IMR-90 (cell line): Measurements from ENCODE around the gene CCT5. TPM values are rescaled to one million over a fixed set of nuclear protein-coding genes. Genes with fewer than 3 reads are reported as not detected.

ENCODE experiments used
- ATAC-seq: fragments of 200-7000 bp; cut with Tn5 transposase; 2 replicates; pipeline ENCODE4 v1.9.1; 2020; ENCODE audit warnings: low read depth, mild to moderate bottlenecking, moderate library complexity
- BruUV-seq: library from RNA; stranded (reverse); fragments of 400-500 nt; replicated peaks from 2 replicates; lab custom pipeline; 2021; lab: Mats Ljungman, UMichigan
- CTCF ChIA-PET: fragments of 300-600 bp; formaldehyde crosslinking; extraction: SDS; loops from one replicate; lab custom pipeline; 2021; ENCODE audit warnings: antibody characterized with exemption; lab: Yijun Ruan, JAX
- POLR2A ChIA-PET: fragments of 300-600 bp; sonication (Branson Sonifier 250); formaldehyde crosslinking; loops from one replicate; lab custom pipeline; 2022; ENCODE audit warnings: antibody characterized with exemption; ENCODE audit not compliant: unreplicated experiment; lab: Charles Lee
- DNase-seq: peaks from one replicate; pipeline ENCODE4 v3.0.0; 2013
- H2AFZ ChIP-seq: replicated peaks from 2 replicates; pipeline ENCODE3; 2013; ENCODE audit warnings: low read length, mild to moderate bottlenecking; ENCODE audit not compliant: poor library complexity
- H2AK5ac ChIP-seq: 2 replicates; pipeline ENCODE4 v1.6.1; 2013; ENCODE audit warnings: low read depth, low read length, inconsistent platforms
- H2AK9ac ChIP-seq: replicated peaks from 2 replicates; pipeline ENCODE3; 2013; ENCODE audit warnings: mild to moderate bottlenecking, low read depth, low read length, moderate library complexity; ENCODE audit not compliant: poor library complexity
- H2BK120ac ChIP-seq: 2 replicates; pipeline ENCODE4 v1.6.1; 2013; ENCODE audit warnings: low read depth, low read length, inconsistent platforms
- H2BK15ac ChIP-seq: 3 replicates; pipeline ENCODE4 v1.6.1; 2013; ENCODE audit warnings: low read depth, low read length, inconsistent platforms
- H2BK20ac ChIP-seq: 2 replicates; pipeline ENCODE4 v1.6.1; 2013; ENCODE audit warnings: low read depth, mild to moderate bottlenecking, inconsistent platforms, low read length, moderate library complexity
- H2BK5ac ChIP-seq: 2 replicates; pipeline ENCODE4 v1.6.1; 2013; ENCODE audit warnings: mild to moderate bottlenecking, low read depth, low read length, inconsistent platforms; ENCODE audit not compliant: poor library complexity, severe bottlenecking
- H3K14ac ChIP-seq: replicated peaks from 2 replicates; pipeline ENCODE4 v1.6.1; 2013; ENCODE audit warnings: low read depth, low read length, inconsistent platforms
- H3K18ac ChIP-seq: 2 replicates; pipeline ENCODE4 v1.6.1; 2013; ENCODE audit warnings: low read depth, low read length, control low read depth
- H3K23ac ChIP-seq: 2 replicates; pipeline ENCODE4 v1.6.1; 2013; ENCODE audit warnings: low read depth, low read length, inconsistent platforms
- H3K27ac ChIP-seq: 2 replicates; pipeline ENCODE4 v1.5.1; 2013; ENCODE audit warnings: mild to moderate bottlenecking, control low read depth, low read length; ENCODE audit not compliant: insufficient read depth
- H3K27me3 ChIP-seq: 2 replicates; pipeline ENCODE4 v1.6.1; 2013; ENCODE audit warnings: low read length; ENCODE audit not compliant: control insufficient read depth, insufficient read depth
- H3K36me3 ChIP-seq: 2 replicates; pipeline ENCODE4 v1.6.1; 2013; ENCODE audit warnings: low read length, mixed read lengths; ENCODE audit not compliant: control insufficient read depth, insufficient read depth
- H3K4ac ChIP-seq: 2 replicates; pipeline ENCODE4 v1.6.1; 2013; ENCODE audit warnings: low read depth, low read length, inconsistent platforms
- H3K4me1 ChIP-seq: 2 replicates; pipeline ENCODE4 v1.6.1; 2013; ENCODE audit warnings: low read length, mixed read lengths; ENCODE audit not compliant: control insufficient read depth, insufficient read depth
- H3K4me2 ChIP-seq: 2 replicates; pipeline ENCODE4 v1.6.1; 2013; ENCODE audit warnings: low read depth, mild to moderate bottlenecking, control low read depth, low read length, moderate library complexity
- H3K4me3 ChIP-seq: 2 replicates; pipeline ENCODE4 v1.5.1; 2013; ENCODE audit warnings: low read depth, mild to moderate bottlenecking, control low read depth, low read length, moderate library complexity; ENCODE audit not compliant: insufficient read depth
- H3K56ac ChIP-seq: 2 replicates; pipeline ENCODE4 v1.6.1; 2013; ENCODE audit warnings: low read length, inconsistent platforms; ENCODE audit not compliant: insufficient read depth; ENCODE audit errors: extremely low read depth
- H3K79me1 ChIP-seq, 2 experiments: 2 replicates each; pipeline ENCODE4 v1.6.1; 2013; ENCODE audit warnings: low read length in 2 of 2, inconsistent platforms in 1 of 2, low read depth in 1 of 2
- H3K9ac ChIP-seq: 2 replicates; pipeline ENCODE4 v1.6.1; 2013; ENCODE audit warnings: low read depth, low read length, control low read depth
- H3K9me1 ChIP-seq: 2 replicates; pipeline ENCODE4 v1.6.1; 2013; ENCODE audit warnings: low read length, inconsistent platforms; ENCODE audit not compliant: insufficient read depth
- H3K9me3 ChIP-seq: 2 replicates; pipeline ENCODE4 v1.6.1; 2013; ENCODE audit warnings: low read length; ENCODE audit not compliant: control insufficient read depth, insufficient read depth
- H4K20me1 ChIP-seq: 2 replicates; pipeline ENCODE4 v1.6.1; 2013; ENCODE audit warnings: low read length, inconsistent platforms; ENCODE audit not compliant: insufficient read depth
- H4K5ac ChIP-seq: 2 replicates; pipeline ENCODE4 v1.6.1; 2013; ENCODE audit warnings: mild to moderate bottlenecking, low read depth, low read length, control low read depth
- H4K8ac ChIP-seq, 2 experiments: 2 replicates each; pipeline ENCODE4 v1.6.1; 2013; ENCODE audit warnings: low read depth in 2 of 2, low read length in 2 of 2, control low read depth in 1 of 2, inconsistent platforms in 1 of 2
- H4K91ac ChIP-seq: 2 replicates; pipeline ENCODE4 v1.6.1; 2013; ENCODE audit warnings: low read depth, low read length, inconsistent platforms; ENCODE audit not compliant: insufficient read depth
- CHD1 ChIP-seq: IDR thresholded peaks from 2 replicates; pipeline ENCODE4 v1.6.1; 2012; ENCODE audit warnings: low read depth, low read length, improper control_type of control experiment
- CTCF ChIP-seq: conservative IDR thresholded peaks from 2 replicates; pipeline ENCODE4 v1.5.1; 2012; ENCODE audit warnings: mild to moderate bottlenecking, low read depth, low read length, improper control_type of control experiment
- ELK1 ChIP-seq: fragments of 150-350 bp; IDR thresholded peaks from 2 replicates; pipeline ENCODE4 v1.6.1; 2016; ENCODE audit warnings: low read depth, mild to moderate bottlenecking, low read length, moderate library complexity, borderline replicate concordance
- NFE2L2 ChIP-seq: fragments of 150-350 bp; IDR thresholded peaks from 2 replicates; pipeline ENCODE4 v1.6.1; 2016; ENCODE audit warnings: low read depth, mild to moderate bottlenecking, low read length
- POLR2A ChIP-seq: IDR thresholded peaks from 2 replicates; pipeline ENCODE4 v1.6.1; 2012; ENCODE audit warnings: mild to moderate bottlenecking, low read depth, low read length
- RAD21 ChIP-seq: IDR thresholded peaks from 2 replicates; pipeline ENCODE4 v1.6.1; 2012; ENCODE audit warnings: low read length, improper control_type of control experiment
- RCOR1 ChIP-seq: IDR thresholded peaks from 2 replicates; pipeline ENCODE4 v1.6.1; 2012; ENCODE audit warnings: mild to moderate bottlenecking, low read length, improper control_type of control experiment; ENCODE audit not compliant: insufficient replicate concordance
- SMC3 ChIP-seq: fragments of 150-350 bp; IDR thresholded peaks from 2 replicates; pipeline ENCODE4 v1.6.1; 2016; ENCODE audit warnings: low read depth, mild to moderate bottlenecking, antibody characterized with exemption, low read length, moderate library complexity
- USF2 ChIP-seq: fragments of 150-350 bp; IDR thresholded peaks from 2 replicates; pipeline ENCODE4 v1.6.1; 2017; ENCODE audit warnings: mild to moderate bottlenecking, antibody characterized with exemption, low read length, low read depth
- WGBS, 2 experiments: methylation state at CpG; one replicate each; pipeline versions ENCODE4 v1.1.5 to v1.1.7; 2013; ENCODE audit warnings: missing lambda C conversion rate in 2 of 2; ENCODE audit not compliant: insufficient read length in 1 of 2; ENCODE audit errors: extremely low coverage in 2 of 2; 5-methylcytosine and 5-hydroxymethylcytosine counted together
- dilution Hi-C: fragments of 300-500 bp; cut with HindIII; formaldehyde crosslinking; loops from one replicate; pipeline ENCODE4 v1.14.3; 2018; ENCODE audit warnings: low sequenced_read_pairs; ENCODE audit not compliant: unreplicated experiment
- in situ Hi-C: fragments of 300-500 bp; cut with MboI; formaldehyde crosslinking; loops from 3 replicates; pipeline ENCODE4 v1.14.3; 2019; ENCODE audit warnings: low sequenced_read_pairs, inconsistent platforms, mixed read lengths
- intact Hi-C: fragments of 100-400 bp; cut with micrococcal nuclease; formaldehyde crosslinking; loops from 2 replicates; pipeline ENCODE4 v1.10.0; 2022
- polyA plus RNA-seq, 3 experiments: library from polyadenylated mRNA; depleted of rRNA; stranded (reverse); fragments of >200 nt; gene quantifications; 2 replicates each; pipeline ENCODE4 v1.2.3, GENCODE V29; 2012; ENCODE audit warnings: low replicate concordance in 1 of 3
- total RNA-seq: library from RNA; depleted of rRNA; stranded (reverse); fragments of >200 nt; gene quantifications from 2 replicates; pipeline ENCODE4 v1.2.3, GENCODE V29; 2012

CCT5 gene
- total and polyA plus RNA-seq, 2 of the 4 experiments (the other 2 are of a cell fraction): 358 to 481 TPM

- Histone ChIP-seq H4K91ac (no peak overlapping the region), H4K5ac (no peak overlapping the region), H2AK5ac (no peak overlapping the region), H3K4me2 (no peak overlapping the region), H3K18ac (no peak overlapping the region), H3K4me3 (no peak overlapping the region), H2BK5ac (no peak overlapping the region), H3K9me1 (0 out of 2 replicates have a peak, but pooled peaks cover 3% of the 10 kb centered on the region), H2BK20ac (no peak overlapping the region), H3K79me1 (no peaks in the 10 kb centered on the region), H2AFZ (no peak overlapping the region), H2BK15ac (no peak overlapping the region), H3K36me3 (no peaks in the 10 kb centered on the region), H3K9ac (no peak overlapping the region), H3K27me3 (no peaks in the 10 kb centered on the region), H3K56ac (no peak overlapping the region), H3K4me1 (no peaks in the 10 kb centered on the region; the same call in 1 of the 2 replicates), H2BK120ac (no peak overlapping the region), H4K20me1 (no peaks in the 10 kb centered on the region), H4K8ac (no peak overlapping the region), H3K27ac (no peak overlapping the region), H2AK9ac (no peak overlapping the region), H3K14ac (no peak overlapping the region), H3K9me3 (no peaks in the 10 kb centered on the region), H3K23ac (no peak overlapping the region), H3K4ac (no peak overlapping the region)
- DNase-seq: peak; percentile 43
- CTCF ChIA-PET: interaction anchor here (0.6 kb wide), 1 partner anchor 935 kb away, joined by 3 read pairs; no protein-coding TSS in a partner anchor
- dilution Hi-C loops (no loop called here), intact Hi-C loops (loop anchor here (5.0 kb wide), 1 partner anchor 46 kb away; no protein-coding TSS in a partner anchor), in situ Hi-C loops (loop anchor here (5.0 kb wide), 1 partner anchor 131 kb away; no protein-coding TSS in a partner anchor)
- no peak for TF ChIP-seq SMC3
- no peak for TF ChIP-seq NFE2L2
- TF ChIP-seq CHD1: no peak
- TF ChIP-seq CTCF: no peak
- TF ChIP-seq RCOR1: no peak
- TF ChIP-seq USF2: no peak
- TF ChIP-seq RAD21: no peak
- no peak for TF ChIP-seq POLR2A
- TF ChIP-seq ELK1: no peak
- no TSS peak for BruUV-seq
- ATAC-seq: peak; percentile 41; the same call in 1 of the 2 replicates
- POLR2A ChIA-PET: no interaction called here
- no CpG with 5 or more reads among the region's 6 CpGs for WGBS, 2 experiments
These were observed 36.2 kb downstream of the CCT5 start for GRCh38 chr5:10286162-10286861.
